ENCODE data around the gene SUCLG1.

- TF ChIP-seq CTCF (IDR thresholded peaks at IDR 0.05) (no peak), POLR2AphosphoS5 (IDR thresholded peaks at IDR 0.05; ENCODE audit: insufficient read depth in 1 of 2, low read depth in 1 of 2) (no peak), POLR2A (IDR thresholded peaks at IDR 0.05) (no peak)
Observed at GRCh38 chr2:84454581-84454980, 4.5 kb downstream of the SUCLG1 start.

Data from vagina (tissue), 2 donors.